ENCODE measurements around the gene LRRC47.

Gene LRRC47

DNA sequence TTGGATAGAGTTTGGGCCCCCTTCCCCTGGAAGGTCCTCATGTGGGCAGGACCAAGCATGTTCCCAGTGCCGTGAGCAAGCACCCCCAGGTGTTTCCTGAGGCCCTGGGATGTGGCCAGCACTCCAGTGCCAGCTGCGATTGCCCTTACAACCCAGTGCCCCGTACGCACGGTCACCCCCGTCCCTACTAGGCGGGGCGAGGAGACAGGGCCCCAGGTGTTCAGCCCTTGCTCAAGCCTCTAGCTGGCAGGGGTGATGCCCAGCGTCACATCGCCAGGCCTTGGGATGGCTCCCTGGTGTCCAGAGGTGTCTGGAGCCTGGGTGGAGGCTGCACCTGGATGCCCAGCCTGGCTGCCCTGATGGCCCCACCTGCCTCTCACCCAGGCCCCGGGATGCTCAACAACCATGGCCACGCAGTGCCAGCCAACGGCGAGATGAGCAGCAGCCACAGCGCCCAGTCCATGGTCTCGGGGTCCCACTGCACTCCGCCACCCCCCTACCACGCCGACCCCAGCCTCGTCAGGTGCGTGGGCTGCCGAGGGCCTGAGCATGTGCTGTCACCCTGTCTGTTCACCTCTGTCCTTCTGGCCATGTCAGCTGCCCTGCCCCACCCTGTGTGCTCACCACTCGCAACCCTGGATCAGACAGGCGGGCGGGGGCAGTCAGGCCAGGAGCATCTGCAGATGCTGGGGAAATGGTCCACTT, 65.6 kb downstream of the LRRC47 start:
- TF ChIP-seq, protein P1, sequence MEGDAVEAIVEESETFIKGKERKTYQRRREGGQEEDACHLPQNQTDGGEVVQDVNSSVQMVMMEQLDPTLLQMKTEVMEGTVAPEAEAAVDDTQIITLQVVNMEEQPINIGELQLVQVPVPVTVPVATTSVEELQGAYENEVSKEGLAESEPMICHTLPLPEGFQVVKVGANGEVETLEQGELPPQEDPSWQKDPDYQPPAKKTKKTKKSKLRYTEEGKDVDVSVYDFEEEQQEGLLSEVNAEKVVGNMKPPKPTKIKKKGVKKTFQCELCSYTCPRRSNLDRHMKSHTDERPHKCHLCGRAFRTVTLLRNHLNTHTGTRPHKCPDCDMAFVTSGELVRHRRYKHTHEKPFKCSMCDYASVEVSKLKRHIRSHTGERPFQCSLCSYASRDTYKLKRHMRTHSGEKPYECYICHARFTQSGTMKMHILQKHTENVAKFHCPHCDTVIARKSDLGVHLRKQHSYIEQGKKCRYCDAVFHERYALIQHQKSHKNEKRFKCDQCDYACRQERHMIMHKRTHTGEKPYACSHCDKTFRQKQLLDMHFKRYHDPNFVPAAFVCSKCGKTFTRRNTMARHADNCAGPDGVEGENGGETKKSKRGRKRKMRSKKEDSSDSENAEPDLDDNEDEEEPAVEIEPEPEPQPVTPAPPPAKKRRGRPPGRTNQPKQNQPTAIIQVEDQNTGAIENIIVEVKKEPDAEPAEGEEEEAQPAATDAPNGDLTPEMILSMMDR (IDR thresholded peaks at IDR 0.05; ENCODE audit: low read length) = no peak
- no peak for TF ChIP-seq EZH2phosphoT487 (IDR thresholded peaks at IDR 0.05; ENCODE audit: low read length)
- no peak for TF ChIP-seq EZH2 (optimal IDR thresholded peaks at IDR 0.05; ENCODE audit: low read depth, low read length)
- Histone ChIP-seq H3K36me3 (replicated peaks; ENCODE audit: insufficient read depth, low read length) (no peaks in the 10 kb centered on the region), H3K9me3 (replicated peaks; ENCODE audit: insufficient read depth, low read length) (no peaks in the 10 kb centered on the region), H3K79me2 (ENCODE audit: low read length) (no peaks in the 10 kb centered on the region), H2AFZ (ENCODE audit: low read length) (no peak overlapping the region), H3K27me3 (replicated peaks; ENCODE audit: insufficient read depth, low read length) (no peaks in the 10 kb centered on the region), H3K4me1 (ENCODE audit: low read length) (no peaks in the 10 kb centered on the region), H3K4me3 (ENCODE audit: low read length) (no peak overlapping the region), H3F3A (ENCODE audit: insufficient read depth, low read length) (no peaks in the 10 kb centered on the region), H3K9ac (ENCODE audit: low read length) (no peak overlapping the region), H3K27ac (ENCODE audit: low read length) (no peak overlapping the region), H3K4me2 (ENCODE audit: low read depth, low read length) (no peak overlapping the region), H4K20me1 (ENCODE audit: insufficient read depth, low read length) (no peaks in the 10 kb centered on the region), H3K9me2 (replicated peaks; ENCODE audit: insufficient read depth, low read length) (no peaks in the 10 kb centered on the region)
- DNase-seq = no peak

DNA sequence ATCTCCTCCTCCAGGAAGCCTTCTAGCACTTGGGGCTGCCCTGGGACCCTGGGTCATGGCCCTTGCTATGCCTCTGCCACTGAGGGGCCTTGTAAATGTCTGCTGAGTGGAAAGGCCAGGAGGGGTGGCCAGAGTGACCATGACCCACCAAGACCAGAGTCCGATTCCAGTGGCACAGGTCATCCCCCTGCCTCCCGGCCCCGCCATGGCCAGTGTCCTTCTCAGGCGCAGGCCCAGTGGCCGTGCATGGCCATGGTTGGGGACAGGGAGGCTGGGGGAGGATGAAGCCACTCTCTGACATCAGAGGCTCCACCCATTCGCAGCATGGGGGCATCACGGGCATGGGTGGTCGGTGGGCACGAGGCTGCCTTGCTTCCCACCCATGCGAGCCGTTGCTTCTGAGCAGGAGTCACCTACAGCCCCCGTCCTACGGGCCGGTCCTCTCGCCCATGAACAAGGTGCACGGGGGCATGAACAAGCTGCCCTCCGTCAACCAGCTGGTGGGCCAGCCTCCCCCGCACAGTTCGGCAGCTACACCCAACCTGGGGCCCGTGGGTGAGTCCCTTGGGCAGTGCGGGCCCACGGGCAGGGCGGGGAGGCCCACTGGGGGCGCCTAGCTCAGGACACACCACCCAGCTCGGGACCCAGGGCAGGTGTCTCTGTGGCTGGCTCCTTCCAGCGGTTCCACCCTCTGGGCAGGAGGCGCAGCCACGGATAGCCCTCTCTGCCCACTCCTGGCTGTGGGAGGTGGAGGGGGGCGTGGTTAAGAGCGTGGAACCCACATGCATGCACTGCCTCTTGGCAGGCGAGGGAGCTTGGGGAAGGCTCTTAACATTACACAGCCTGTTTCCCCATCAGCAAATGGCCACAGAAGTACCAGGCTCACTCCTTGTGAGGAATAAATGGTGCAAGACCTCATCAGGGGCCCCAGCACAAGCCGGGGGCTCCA, 66.4 kb downstream of the LRRC47 start:
- H3K9me3 ChIP-seq (replicated peaks; ENCODE audit: insufficient read depth, low read length) = no peaks in the 10 kb centered on the region
- DNase-seq = no peak
- no peaks in the 10 kb centered on the region for H3K27me3 ChIP-seq (replicated peaks; ENCODE audit: insufficient read depth, low read length)
- H3K79me2 ChIP-seq (ENCODE audit: low read length) = no peaks in the 10 kb centered on the region
- no peak overlapping the region for H3K27ac ChIP-seq (ENCODE audit: low read length)
- no peaks in the 10 kb centered on the region for H3K4me1 ChIP-seq (ENCODE audit: low read length)
- no peaks in the 10 kb centered on the region for H4K20me1 ChIP-seq (ENCODE audit: insufficient read depth, low read length)
- no peaks in the 10 kb centered on the region for H3K36me3 ChIP-seq (replicated peaks; ENCODE audit: insufficient read depth, low read length)
- H3K4me3 ChIP-seq (ENCODE audit: low read length) = no peak overlapping the region
- no peaks in the 10 kb centered on the region for H3K9me2 ChIP-seq (replicated peaks; ENCODE audit: insufficient read depth, low read length)
- H2AFZ ChIP-seq (ENCODE audit: low read length) = no peak overlapping the region
- TF ChIP-seq EZH2phosphoT487 (IDR thresholded peaks at IDR 0.05; ENCODE audit: low read length) = no peak
- TF ChIP-seq EZH2 (optimal IDR thresholded peaks at IDR 0.05; ENCODE audit: low read depth, low read length) = no peak
- TF ChIP-seq, protein P1 (IDR thresholded peaks at IDR 0.05; ENCODE audit: low read length) = no peak
- no peaks in the 10 kb centered on the region for H3F3A ChIP-seq (ENCODE audit: insufficient read depth, low read length)
- H3K9ac ChIP-seq (ENCODE audit: low read length) = no peak overlapping the region
- H3K4me2 ChIP-seq (ENCODE audit: low read depth, low read length) = no peak overlapping the region
